NCI-H1105 (cell line): ENCODE data around the gene LIN7C.

Experiments used
- DNase-seq: peaks from one replicate; lab custom pipeline; 2025; lab: John Stamatoyannopoulos, UW

The LIN7C gene

GRCh38 chr11:27509908-27510307, 3.3 kb upstream of the LIN7C start:
- no peak for DNase-seq

DNA sequence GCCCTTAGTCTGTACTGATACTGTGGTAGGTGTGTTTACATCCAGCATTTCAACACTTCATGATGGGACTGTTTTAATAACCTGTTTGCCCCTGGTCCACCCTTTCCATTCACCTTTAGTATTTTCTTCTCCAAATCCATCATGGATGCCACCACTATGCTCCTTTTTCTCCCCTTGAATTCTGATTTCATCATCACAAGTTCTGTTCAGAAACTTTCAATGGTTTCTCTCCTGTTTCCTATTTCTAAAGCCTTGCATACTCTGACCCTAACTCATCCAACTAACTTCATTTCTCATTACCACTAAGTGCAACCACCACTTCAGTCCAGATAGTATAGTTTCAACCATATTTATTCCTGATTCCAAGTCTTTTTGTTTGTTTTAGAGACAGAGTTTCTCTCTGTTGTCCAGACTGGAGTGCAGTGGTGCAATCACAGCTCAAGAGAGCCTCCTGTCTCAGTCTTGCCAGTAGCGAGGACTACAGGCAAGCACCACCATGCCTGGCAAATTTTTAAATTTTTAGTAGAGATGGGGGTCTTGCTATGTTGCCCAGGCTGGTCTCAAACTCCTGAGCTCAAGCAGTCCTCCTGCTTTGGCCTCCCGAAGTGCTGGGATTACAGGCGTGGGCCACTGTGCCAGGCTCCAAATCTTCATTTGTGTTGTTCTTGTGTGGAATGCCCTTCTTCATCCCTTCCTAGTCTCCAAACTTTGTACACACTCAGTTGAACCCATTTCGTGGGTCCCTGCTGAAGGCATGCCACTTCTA, 1.2 kb upstream of the LIN7C start:
- DNase-seq: no peak

GRCh38 chr11:27505781-27506180, 788 bp downstream of the LIN7C start:
- DNase-seq: no peak

DNA sequence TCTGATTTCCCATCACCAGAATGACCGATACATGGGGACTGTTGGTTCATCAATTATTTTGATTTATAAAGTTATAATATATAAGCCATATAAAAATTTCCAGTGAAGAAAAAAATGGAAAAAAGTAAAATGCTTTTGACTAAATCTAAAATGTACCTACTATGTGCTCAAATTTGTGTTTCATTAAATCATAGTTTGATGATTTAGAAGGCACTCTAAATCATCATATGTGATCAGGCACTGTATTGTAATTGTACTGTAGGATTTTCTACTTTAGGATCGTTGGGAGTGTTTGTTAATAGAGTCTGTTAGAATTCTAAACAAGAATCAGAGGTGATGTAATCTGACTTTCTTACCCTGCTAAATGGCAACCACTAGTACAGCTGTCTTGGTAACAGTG, 2.4 kb downstream of the LIN7C start:
- no peak for DNase-seq

GRCh38 chr11:27501100-27501499, 5.5 kb downstream of the LIN7C start:
- no peak for DNase-seq

DNA sequence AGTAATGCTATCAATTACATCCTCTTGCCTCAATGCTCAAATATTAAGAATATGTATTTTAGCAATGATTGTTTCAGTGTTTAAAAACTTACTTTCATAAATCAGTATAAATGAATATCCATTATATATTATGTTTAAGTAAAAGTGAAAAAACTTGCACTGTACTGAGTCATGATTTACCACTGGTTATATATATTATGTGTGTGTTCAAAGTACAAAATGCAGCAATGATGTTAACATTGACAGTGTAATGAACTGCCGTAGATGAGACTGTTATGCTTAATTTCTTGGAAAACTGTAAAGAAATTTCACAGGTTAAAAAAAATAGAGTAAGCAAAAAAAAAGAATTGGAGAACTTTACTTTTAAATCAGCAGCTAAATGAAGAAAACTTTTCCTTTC, 8.7 kb downstream of the LIN7C start:
- DNase-seq: no peak

- DNase-seq: peak; percentile 41
Measured at GRCh38 chr11:27497284-27497866, 9.2 kb downstream of the LIN7C start.

- DNase-seq: no peak
Measured at GRCh38 chr11:27496461-27496860, 10.1 kb downstream of the LIN7C start.

GRCh38 chr11:27495710-27496300, 10.8 kb downstream of the LIN7C start:
- no peak for DNase-seq

DNA sequence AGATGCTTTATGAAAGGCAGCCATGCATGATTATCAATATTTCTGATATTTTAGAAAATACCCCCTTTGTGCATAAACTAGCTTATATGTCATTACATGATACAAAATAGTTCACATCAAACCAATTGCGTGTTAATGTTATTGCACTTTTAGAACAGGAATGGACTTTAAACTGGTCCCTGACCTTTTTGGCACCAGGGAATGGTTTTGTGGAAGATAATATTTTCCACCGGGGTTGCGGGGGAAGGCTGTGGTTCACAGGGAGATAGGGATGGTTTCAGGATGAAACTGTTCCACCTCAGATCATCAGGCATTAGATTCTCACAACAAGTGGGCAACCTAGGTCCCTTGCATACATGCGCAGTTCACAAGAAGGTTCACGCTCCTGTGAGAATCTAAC, 17.5 kb downstream of the LIN7C start:
- DNase-seq: no peak

DNA sequence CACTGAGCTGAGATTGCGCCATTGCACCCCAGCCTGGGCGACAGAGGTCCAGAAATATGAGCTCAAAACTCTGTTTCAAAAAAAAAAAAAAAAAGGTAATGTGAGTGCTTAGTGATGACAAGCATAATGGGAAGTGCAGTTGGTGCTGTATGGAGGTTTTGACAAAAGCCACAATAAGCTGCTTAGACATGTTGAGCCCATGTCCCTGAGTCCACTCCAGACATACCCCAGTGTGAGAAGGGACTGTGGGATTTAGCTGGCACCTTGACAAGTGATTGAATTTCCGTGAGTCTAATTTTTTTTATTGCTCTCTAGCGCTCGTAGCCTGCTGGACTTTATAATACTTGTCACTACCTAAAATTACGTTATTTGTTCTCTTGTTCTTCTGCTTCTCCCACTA, 18.9 kb downstream of the LIN7C start:
- no peak for DNase-seq

GRCh38 chr11:27485930-27486773, 20.4 kb downstream of the LIN7C start:
- DNase-seq: peak; percentile 49

GRCh38 chr11:27482793-27483192, 23.8 kb downstream of the LIN7C start:
- DNase-seq: no peak

DNA sequence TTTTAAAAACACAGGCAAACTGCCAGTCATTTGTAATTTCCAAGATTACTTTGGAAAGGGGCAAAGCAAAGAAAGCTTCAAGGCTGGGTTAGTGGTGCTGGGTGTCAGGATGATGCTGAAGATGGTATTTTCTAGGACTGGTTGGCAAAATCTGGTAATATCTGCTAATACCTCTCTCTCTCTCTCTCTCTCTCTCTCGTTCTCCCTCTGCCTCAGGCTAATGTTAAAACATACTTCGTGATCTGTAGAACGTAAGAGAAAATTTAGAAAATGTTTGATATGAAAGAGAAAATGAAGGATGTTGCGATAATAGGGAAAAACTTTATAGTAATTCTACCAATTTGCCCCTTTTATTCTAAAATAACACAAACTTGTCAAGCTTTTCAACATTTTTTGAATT, 24.6 kb downstream of the LIN7C start:
- no peak for DNase-seq

DNA sequence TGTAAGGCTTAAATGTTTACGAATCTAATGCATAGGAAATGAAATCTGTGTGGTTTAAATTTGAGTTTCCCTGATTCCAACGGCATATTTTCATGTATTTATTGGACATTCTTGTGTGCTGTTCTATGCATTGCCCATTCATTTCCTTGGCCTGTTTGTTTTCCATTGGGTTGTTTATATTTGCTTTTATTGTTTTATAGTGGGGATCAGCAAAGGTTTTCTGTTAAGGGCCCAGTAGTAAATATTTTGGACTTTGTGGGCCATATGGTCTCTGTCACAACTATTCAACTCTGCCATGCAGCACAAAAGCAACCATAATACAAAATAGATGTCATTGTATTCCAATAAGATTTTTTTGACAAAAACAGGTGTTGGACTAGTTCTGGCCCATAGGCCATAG, 28.7 kb downstream of the LIN7C start:
- no peak for DNase-seq

- DNase-seq: no peak
Measured at GRCh38 chr11:27477243-27477642, 29.3 kb downstream of the LIN7C start.

GRCh38 chr11:27475622-27476021, 30.9 kb downstream of the LIN7C start:
- no peak for DNase-seq

- DNase-seq: no peak
Measured at GRCh38 chr11:27473017-27473406, 33.6 kb downstream of the LIN7C start.

- DNase-seq: peak; percentile 87
Measured at GRCh38 chr11:27472398-27473016, 34.1 kb downstream of the LIN7C start, which contains the start of gene LGR4. TSS of gene LGR4 (minus strand) at chr11:27472790. CDS start at chr11:27472302, 488 bp downstream.

GRCh38 chr11:27471589-27472397, 34.8 kb downstream of the LIN7C start:
- no peak for DNase-seq
